ENCODE measurements around the gene ASPM. TPM values are rescaled to one million over a fixed set of nuclear protein-coding genes. Genes with fewer than 3 reads are reported as not detected.

Gene ASPM
- total and polyA plus RNA-seq, 2 of the 8 experiments (the other 6 are each of a cell fraction or from before 2014, with no cell fraction given) = 5.1 to 50.3 TPM

DNA sequence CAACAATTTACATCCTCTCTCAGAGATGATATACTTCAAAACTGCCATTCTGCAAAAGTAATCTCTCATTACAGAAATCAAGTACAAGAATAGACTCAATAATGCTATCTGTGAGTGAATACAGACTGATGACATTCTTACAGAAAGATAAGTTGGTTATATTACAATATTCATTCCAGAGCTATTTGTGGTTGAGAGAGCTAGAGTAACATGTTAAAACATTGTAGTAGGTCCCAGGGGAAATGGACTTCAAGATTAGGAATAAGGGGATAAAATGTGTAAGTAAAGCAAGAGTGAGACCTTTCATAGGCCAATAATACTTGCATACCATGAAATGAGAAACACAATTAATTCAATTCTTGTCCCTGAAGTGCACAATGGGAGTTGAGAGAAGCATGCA is 80.9 kb downstream of the ASPM start:
- Histone ChIP-seq H2AFZ (ENCODE audit: low read length) (no peak overlapping the region), H3K23me2 (ENCODE audit: low read depth, low read length) (no peaks in the 10 kb centered on the region), H3K79me1 (ENCODE audit: low read depth, low read length) (no peaks in the 10 kb centered on the region), H3K79me2 (ENCODE audit: control insufficient read depth in 1 of 2, insufficient read depth in 2 of 2, low read length in 2 of 2) (no peaks in the 10 kb centered on the region), H4K8ac (ENCODE audit: extremely low read depth, insufficient read depth, low read length) (no peak overlapping the region), H3K18ac (ENCODE audit: extremely low read depth, low read length) (no peak overlapping the region), H4K5ac (ENCODE audit: insufficient read length, low read depth, low read length) (no peak overlapping the region), H3K23ac (ENCODE audit: insufficient read length) (no peak overlapping the region), H3K4me2 (ENCODE audit: insufficient read depth in 1 of 2, low read depth in 2 of 2, low read length in 2 of 2) (no peak overlapping the region), H3K4me3 (ENCODE audit: extremely low read depth in 1 of 4, insufficient read depth in 2 of 4, low read depth in 3 of 4, low read length in 4 of 4) (no peak overlapping the region), H3K27me3 (replicated peaks in 1 of 4; ENCODE audit: control insufficient read depth in 3 of 4, extremely low read depth in 1 of 4, insufficient read depth in 3 of 4, low read length in 3 of 4) (no peaks in the 10 kb centered on the region), H3K9me3 (ENCODE audit: insufficient read depth in 2 of 2, low read depth in 1 of 2, low read length in 1 of 2) (no peaks in the 10 kb centered on the region), H2BK12ac (ENCODE audit: low read depth, low read length) (no peak overlapping the region), H3K27ac (ENCODE audit: low read depth, low read length) (no peak overlapping the region), H2BK20ac (ENCODE audit: low read length) (no peak overlapping the region), H3K36me3 (ENCODE audit: control insufficient read depth in 2 of 4, insufficient read depth in 4 of 4, low read length in 3 of 4) (no peaks in the 10 kb centered on the region), H3K4me1 (replicated peaks in 1 of 4; ENCODE audit: control insufficient read depth in 3 of 4, insufficient read depth in 4 of 4, low read length in 3 of 4) (no peaks in the 10 kb centered on the region), H3K9ac (replicated peaks in 1 of 4; ENCODE audit: extremely low read depth in 1 of 4, low read depth in 3 of 4, low read length in 3 of 4) (no peak overlapping the region), H3K56ac (replicated peaks; ENCODE audit: insufficient read length, low read depth, low read length) (no peak overlapping the region), H2BK15ac (ENCODE audit: low read length) (no peak overlapping the region), H3K14ac (ENCODE audit: insufficient read length) (no peak overlapping the region), H2BK5ac (ENCODE audit: low read depth, low read length) (no peak overlapping the region), H4K20me1 (replicated peaks in 1 of 2; ENCODE audit: control insufficient read depth in 1 of 2, insufficient read depth in 2 of 2, low read length in 2 of 2) (no peaks in the 10 kb centered on the region), H3K4ac (replicated peaks; ENCODE audit: insufficient read length, low read depth, low read length) (no peak overlapping the region), H4K91ac (replicated peaks; ENCODE audit: insufficient read length, low read length) (no peak overlapping the region), H2AK5ac (ENCODE audit: low read depth, low read length) (no peak overlapping the region), H2BK120ac (replicated peaks; ENCODE audit: low read depth, low read length) (no peak overlapping the region)
- FAIRE-seq = no peak
- no peak for DNase-seq (ENCODE audit: low read depth in 1 of 2, low spot score in 2 of 2)
- ChIA-PET POLR2A (ENCODE audit: partially characterized antibody) (no interaction called here), CTCF (ENCODE audit: partially characterized antibody) (interaction anchor here (0.6 to 1.8 kb wide), 5 partner anchors 113 to 342 kb away, joined by 3 to 5 read pairs (median 4); no protein-coding TSS in a partner anchor)
- no peak for TF ChIP-seq GTF2F1 (IDR thresholded peaks at IDR 0.05; ENCODE audit: borderline replicate concordance, low read depth, low read length)

Data from H1 (cell line).